Uterus (tissue), 4 donors: ENCODE measurements around the gene TFCP2L1. TPM values are rescaled to one million over a fixed set of nuclear protein-coding genes. Genes with fewer than 3 reads are reported as not detected.
"Not testable (repeated sequence)": the region's sequence is repeated elsewhere in the genome, so short reads cannot be mapped to it uniquely, and the experiment has no call there.

Experiments used
- DNase-seq, 2 donors: peaks; one replicate each; pipeline ENCODE4 v3.0.0-alpha.2; 2019 to 2020
- H3K27ac ChIP-seq, 2 donors: fragments of 200-600 bp; sonication (generic); 1 replicate in 1 of 2; 2 replicates in 1 of 2; pipeline ENCODE4 v1.5.1; 2016 to 2018
- H3K27me3 ChIP-seq, 2 donors: fragments of 200-600 bp; sonication (generic); one replicate each; pipeline ENCODE4 v1.5.1; 2018 to 2019; ENCODE audit warnings: control low read depth in 1 of 2
- H3K36me3 ChIP-seq, 2 donors: fragments of 200-600 bp; sonication (generic); one replicate each; pipeline ENCODE4 v1.5.1; 2019; ENCODE audit warnings: control low read depth in 1 of 2
- H3K4me1 ChIP-seq, 2 donors: fragments of 200-600 bp; sonication (generic); one replicate each; pipeline ENCODE4 v1.5.1; 2018 to 2019; ENCODE audit warnings: control low read depth in 1 of 2
- H3K4me3 ChIP-seq, 2 donors: fragments of 200-600 bp; sonication (generic); 1 replicate in 1 of 2; 2 replicates in 1 of 2; pipeline ENCODE4 v1.5.1; 2018 to 2019; ENCODE audit warnings: mild to moderate bottlenecking in 1 of 2
- H3K9me3 ChIP-seq, 2 donors: fragments of 200-600 bp; sonication (generic); one replicate each; pipeline ENCODE4 v1.5.1; 2019; ENCODE audit warnings: control low read depth in 1 of 2
- POLR2A ChIP-seq, 2 donors: fragments of 450-650 bp; IDR thresholded peaks; one replicate each; pipeline ENCODE4 v1.6.1; 2016; ENCODE audit warnings: antibody characterized with exemption in 2 of 2, mild to moderate bottlenecking in 1 of 2, moderate library complexity in 1 of 2
- intact Hi-C: fragments of 100-400 bp; cut with DNase I; formaldehyde crosslinking; loops from one replicate; pipeline ENCODE4 v1.15.1; 2023; ENCODE audit warnings: low total_unique reads
- total RNA-seq, 4 donors: library from RNA; depleted of rRNA in 3 of 4; stranded (reverse); fragments of >200 nt in 3 of 4; gene quantifications; one replicate each; pipeline versions ENCODE4 v1.1.0 to v1.2.4, GENCODE V29; 2014 to 2023
- TF ChIP-seq, protein P1 (sequence below), 4 experiments: fragments of 200-600 bp in 2 of 4; fragments of 450-650 bp in 2 of 4; sonication (generic) in 2 of 4; IDR thresholded peaks; one replicate each; pipeline ENCODE4 v1.5.1; 2016 to 2019; ENCODE audit warnings: antibody characterized with exemption in 4 of 4, mild to moderate bottlenecking in 2 of 4, moderate library complexity in 1 of 4
- donor health status: DM: yes; HTN: yes; CAD: no.

Gene TFCP2L1
- total RNA-seq, 4 donors from 2014 or later: under 0.01 to 6.2 (median 2.1) TPM

DNA sequence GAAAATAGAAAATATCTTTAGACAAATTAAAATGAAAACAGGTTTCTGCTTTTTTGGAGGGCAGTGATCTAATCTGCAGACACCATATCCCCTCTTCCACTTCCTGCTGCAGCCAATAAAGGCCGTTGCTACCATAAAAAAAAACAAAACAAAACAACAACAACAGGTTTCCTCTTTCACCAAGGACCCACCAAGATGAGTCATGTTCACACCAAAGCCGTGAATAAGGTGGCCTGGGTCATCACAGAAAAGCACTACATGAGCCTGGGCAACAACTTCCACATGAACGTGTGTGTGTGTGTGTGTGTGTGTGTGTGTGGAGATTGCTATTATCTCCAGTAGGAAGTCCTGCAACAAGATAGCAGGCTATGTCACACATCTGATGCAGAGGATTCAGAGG is 24.8 kb upstream of the TFCP2L1 start:
- Histone ChIP-seq H3K9me3 (no peaks in the 10 kb centered on the region), H3K27ac (no peak overlapping the region), H3K27me3 (no peaks in the 10 kb centered on the region), H3K4me1 (no peaks in the 10 kb centered on the region), H3K4me3 (no peak overlapping the region), H3K36me3 (no peaks in the 10 kb centered on the region)
- intact Hi-C loops: no loop called here
- DNase-seq: no peak
- TF ChIP-seq, protein P1, sequence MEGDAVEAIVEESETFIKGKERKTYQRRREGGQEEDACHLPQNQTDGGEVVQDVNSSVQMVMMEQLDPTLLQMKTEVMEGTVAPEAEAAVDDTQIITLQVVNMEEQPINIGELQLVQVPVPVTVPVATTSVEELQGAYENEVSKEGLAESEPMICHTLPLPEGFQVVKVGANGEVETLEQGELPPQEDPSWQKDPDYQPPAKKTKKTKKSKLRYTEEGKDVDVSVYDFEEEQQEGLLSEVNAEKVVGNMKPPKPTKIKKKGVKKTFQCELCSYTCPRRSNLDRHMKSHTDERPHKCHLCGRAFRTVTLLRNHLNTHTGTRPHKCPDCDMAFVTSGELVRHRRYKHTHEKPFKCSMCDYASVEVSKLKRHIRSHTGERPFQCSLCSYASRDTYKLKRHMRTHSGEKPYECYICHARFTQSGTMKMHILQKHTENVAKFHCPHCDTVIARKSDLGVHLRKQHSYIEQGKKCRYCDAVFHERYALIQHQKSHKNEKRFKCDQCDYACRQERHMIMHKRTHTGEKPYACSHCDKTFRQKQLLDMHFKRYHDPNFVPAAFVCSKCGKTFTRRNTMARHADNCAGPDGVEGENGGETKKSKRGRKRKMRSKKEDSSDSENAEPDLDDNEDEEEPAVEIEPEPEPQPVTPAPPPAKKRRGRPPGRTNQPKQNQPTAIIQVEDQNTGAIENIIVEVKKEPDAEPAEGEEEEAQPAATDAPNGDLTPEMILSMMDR (IDR thresholded peaks at IDR 0.05): no peak
- TF ChIP-seq POLR2A (IDR thresholded peaks at IDR 0.05): no peak

DNA sequence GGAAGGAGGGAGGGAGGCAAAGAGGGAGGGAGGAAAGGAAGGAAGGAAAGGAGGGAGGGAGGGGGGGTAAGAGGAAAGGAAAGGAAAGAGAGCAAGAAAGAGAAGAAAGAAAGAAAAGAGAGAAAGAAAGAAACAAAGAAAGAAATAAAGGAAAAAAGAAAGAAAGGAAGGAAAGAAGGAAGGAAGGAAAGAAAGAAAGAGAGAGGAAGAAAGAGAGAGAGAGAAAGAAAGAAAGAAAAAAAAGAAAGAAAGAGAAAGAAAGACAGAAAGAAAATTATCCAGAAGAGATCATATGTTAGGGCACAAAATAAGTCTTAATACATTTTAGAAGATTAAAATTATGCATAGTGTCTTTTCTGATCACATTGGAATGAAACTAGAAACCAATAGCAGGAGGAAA is 24.3 kb upstream of the TFCP2L1 start:
- Histone ChIP-seq H3K9me3 (no peaks in the 10 kb centered on the region), H3K4me1 (no peaks in the 10 kb centered on the region), H3K36me3 (no peaks in the 10 kb centered on the region), H3K27ac (no peak overlapping the region), H3K4me3 (no peak overlapping the region), H3K27me3 (no peaks in the 10 kb centered on the region)
- DNase-seq: no peak
- intact Hi-C loops: no loop called here
- TF ChIP-seq POLR2A (IDR thresholded peaks at IDR 0.05): no peak
- TF ChIP-seq, protein P1 (IDR thresholded peaks at IDR 0.05): no peak

DNA sequence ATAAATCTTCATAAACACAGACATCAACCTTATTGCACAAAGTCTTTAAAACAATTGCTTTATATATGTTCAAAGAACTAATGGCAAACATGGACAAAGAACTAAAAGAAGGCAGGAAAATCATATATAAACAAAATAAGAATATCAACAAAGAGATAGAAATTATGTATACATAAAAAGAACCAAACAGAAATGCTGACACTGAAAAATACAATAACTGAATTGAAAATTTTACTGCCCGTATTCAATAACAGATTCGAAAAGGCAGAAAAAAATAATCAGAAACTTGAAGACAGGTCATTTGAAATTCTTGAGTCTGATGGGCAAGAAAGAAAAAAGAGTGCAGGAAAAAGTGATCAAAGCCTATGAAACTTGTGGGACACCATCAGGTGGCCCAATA is 22.0 kb upstream of the TFCP2L1 start:
- Histone ChIP-seq H3K27ac (no peak overlapping the region), H3K4me3 (no peak overlapping the region), H3K36me3 (no peaks in the 10 kb centered on the region), H3K9me3 (no peaks in the 10 kb centered on the region), H3K27me3 (no peaks in the 10 kb centered on the region), H3K4me1 (no peaks in the 10 kb centered on the region)
- TF ChIP-seq POLR2A (IDR thresholded peaks at IDR 0.05): no peak
- TF ChIP-seq, protein P1 (IDR thresholded peaks at IDR 0.05): no peak
- intact Hi-C loops: no loop called here
- no peak for DNase-seq

DNA sequence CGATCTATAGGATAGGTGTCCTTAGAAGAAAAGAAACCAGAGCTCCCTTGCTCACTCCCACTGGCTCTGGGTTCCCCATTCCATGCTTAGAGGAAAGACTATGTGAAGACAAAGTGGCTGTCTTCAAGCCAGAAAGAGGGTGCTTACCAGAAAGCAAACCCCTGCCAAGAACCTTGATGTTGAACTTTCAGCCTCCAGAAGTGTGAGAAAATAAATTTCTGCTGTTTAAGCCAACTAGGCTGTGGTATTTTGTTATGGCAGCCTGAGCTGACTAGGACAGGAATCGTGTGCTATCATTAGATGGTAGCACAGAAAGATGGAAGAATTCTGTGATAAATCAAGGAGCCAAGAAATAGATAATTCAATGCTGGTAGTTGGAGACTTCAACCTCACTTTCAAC is 19.9 kb upstream of the TFCP2L1 start:
- H3K4me1 ChIP-seq: no peaks in the 10 kb centered on the region
- H3K27me3 ChIP-seq: no peaks in the 10 kb centered on the region
- H3K36me3 ChIP-seq: no peaks in the 10 kb centered on the region
- no peak for DNase-seq
- TF ChIP-seq, protein P1 (IDR thresholded peaks at IDR 0.05): no peak
- TF ChIP-seq POLR2A (IDR thresholded peaks at IDR 0.05): no peak
- no peak overlapping the region for H3K27ac ChIP-seq
- intact Hi-C loops: no loop called here
- no peak overlapping the region for H3K4me3 ChIP-seq
- H3K9me3 ChIP-seq: no peaks in the 10 kb centered on the region

DNA sequence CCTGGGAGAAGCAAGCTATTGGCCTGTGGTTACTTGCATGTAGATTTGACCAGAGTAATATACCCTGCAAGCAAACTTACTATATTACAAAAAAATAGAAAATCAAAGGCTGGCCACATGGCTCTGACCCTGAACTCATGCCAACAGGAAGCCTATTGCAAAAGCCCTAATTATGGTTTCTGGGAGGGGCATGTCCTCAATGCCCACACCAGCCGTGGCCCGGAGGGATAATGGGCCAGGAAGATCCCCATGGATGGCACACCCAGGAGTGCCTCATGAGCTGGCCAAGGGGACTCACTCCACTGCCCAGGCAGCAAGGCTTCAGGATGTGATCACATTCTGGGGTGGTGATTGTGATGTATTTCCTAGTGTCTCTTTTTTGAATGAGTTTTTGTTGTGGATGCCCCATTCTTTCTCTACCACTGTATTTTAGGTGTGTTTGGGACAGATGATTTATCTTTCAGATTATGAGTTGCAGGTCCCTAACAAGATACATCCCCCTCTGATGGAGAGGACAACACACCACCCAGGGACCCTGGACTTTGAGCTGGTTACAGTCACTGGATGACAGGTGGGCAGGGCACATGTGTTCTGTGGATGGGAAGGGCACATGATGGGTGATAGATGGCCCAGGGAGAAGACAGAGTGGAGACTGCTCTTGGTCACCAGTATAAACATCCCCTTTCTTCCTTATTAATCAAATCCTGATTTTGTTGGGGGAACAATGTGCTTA is 18.7 kb upstream of the TFCP2L1 start:
- H3K4me3 ChIP-seq: no peak overlapping the region
- H3K27ac ChIP-seq: no peak overlapping the region
- H3K36me3 ChIP-seq: no peaks in the 10 kb centered on the region
- H3K27me3 ChIP-seq: no peaks in the 10 kb centered on the region
- no peaks in the 10 kb centered on the region for H3K9me3 ChIP-seq
- intact Hi-C loops: no loop called here
- TF ChIP-seq POLR2A (IDR thresholded peaks at IDR 0.05): no peak
- TF ChIP-seq, protein P1 (IDR thresholded peaks at IDR 0.05): no peak
- no peak for DNase-seq
- no peaks in the 10 kb centered on the region for H3K4me1 ChIP-seq

DNA sequence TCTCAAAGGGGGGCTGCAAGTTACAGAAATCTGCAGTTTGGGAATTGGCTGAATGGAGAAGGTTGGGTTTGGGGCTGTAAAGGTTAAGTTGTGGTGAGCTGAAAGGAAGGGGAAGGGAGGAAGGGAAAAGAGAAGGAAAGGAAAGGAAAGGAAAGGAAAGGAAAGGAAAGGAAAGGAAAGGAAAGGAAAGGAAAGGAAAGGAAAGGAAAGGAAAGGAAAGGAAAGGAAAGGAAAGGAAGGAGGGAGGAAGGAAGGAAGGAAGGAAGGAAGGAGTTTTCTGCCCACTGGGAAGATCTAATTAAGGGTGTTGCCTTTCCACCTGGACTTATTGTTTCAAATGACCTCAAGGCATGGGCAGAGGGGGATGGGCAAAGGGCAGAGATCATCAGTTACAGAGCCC is 16.2 kb upstream of the TFCP2L1 start:
- H3K9me3 ChIP-seq, H3K4me3 ChIP-seq, H3K36me3 ChIP-seq, H3K4me1 ChIP-seq, H3K27me3 ChIP-seq, H3K27ac ChIP-seq, intact Hi-C loops, DNase-seq: not testable (repeated sequence)
